K562 (cell line): ENCODE data around the gene RUVBL2. TPM values are rescaled to one million over a fixed set of nuclear protein-coding genes. Genes with fewer than 3 reads are reported as not detected.

Source experiments
- ELF4 ChIP-seq: fragments of 450-650 bp; formaldehyde crosslinking; IDR thresholded peaks from 2 replicates; pipeline ENCODE4 v1.4.0; 2022; ENCODE audit warnings: missing genetic modification characterization
- HDAC3 ChIP-seq: fragments of 450-650 bp; IDR thresholded peaks from 2 replicates; pipeline ENCODE4 v1.6.1; 2018; ENCODE audit warnings: borderline replicate concordance, mild to moderate bottlenecking, moderate library complexity; ENCODE audit not compliant: partially characterized antibody
- HDGF ChIP-seq: fragments of 450-650 bp; IDR thresholded peaks from 2 replicates; pipeline ENCODE4 v1.6.1; 2016
- L3MBTL2 ChIP-seq: fragments of 450-650 bp; IDR thresholded peaks from 2 replicates; pipeline ENCODE4 v1.6.1; 2016; ENCODE audit warnings: mild to moderate bottlenecking, moderate library complexity
- NFRKB ChIP-seq: fragments of 450-650 bp; IDR thresholded peaks from 2 replicates; pipeline ENCODE4 v1.6.1; 2016; ENCODE audit warnings: low read depth
- SMARCA5 ChIP-seq: fragments of 450-650 bp; IDR thresholded peaks from 2 replicates; pipeline ENCODE4 v1.6.1; 2016
- SNIP1 ChIP-seq: fragments of 450-650 bp; IDR thresholded peaks from 2 replicates; pipeline ENCODE4 v1.7.1; 2017; ENCODE audit warnings: low read depth, mild to moderate bottlenecking
- SPI1 ChIP-seq: IDR thresholded peaks from 2 replicates; pipeline ENCODE4 v1.6.1; 2011; ENCODE audit warnings: low read depth, low read length, control low read depth, borderline replicate concordance
- TAF9B ChIP-seq: fragments of 450-650 bp; IDR thresholded peaks from 2 replicates; pipeline ENCODE4 v1.6.1; 2018; ENCODE audit warnings: mild to moderate bottlenecking; ENCODE audit not compliant: partially characterized antibody
- TEAD2 ChIP-seq: fragments of 450-650 bp; IDR thresholded peaks from 2 replicates; pipeline ENCODE4 v1.6.1; 2016; ENCODE audit warnings: missing genetic modification characterization, control low read depth, missing compliant biosample characterization
- ZNF146 ChIP-seq: IDR thresholded peaks from one replicate; pipeline ENCODE4 v1.6.1; 2018; ENCODE audit warnings: missing compliant biosample characterization; ENCODE audit not compliant: unreplicated experiment
- ZNF212 ChIP-seq: fragments of 450-650 bp; formaldehyde crosslinking; IDR thresholded peaks from 2 replicates; pipeline ENCODE4 v1.4.0; 2020; ENCODE audit warnings: mild to moderate bottlenecking
- ZNF24 ChIP-seq: fragments of 450-650 bp; IDR thresholded peaks from 2 replicates; pipeline ENCODE4 v1.6.1; 2016
- ZNF354B ChIP-seq: fragments of 250-450 bp; sonication (Bioruptor Pico); IDR thresholded peaks from 2 replicates; pipeline ENCODE4 v1.4.0; 2020
- ZNF589 ChIP-seq: fragments of 200-800 bp; sonication (Bioruptor generic); IDR thresholded peaks from 2 replicates; pipeline ENCODE4 v1.6.1; 2016; ENCODE audit warnings: low read depth, missing genetic modification characterization, missing compliant biosample characterization
- ZNF668 ChIP-seq: fragments of 250-450 bp; sonication (Bioruptor Pico); IDR thresholded peaks from 2 replicates; pipeline ENCODE4 v1.8.0; 2022; ENCODE audit warnings: mild to moderate bottlenecking, inconsistent platforms
- polyA plus RNA-seq, 8 experiments: library from polyadenylated mRNA; depleted of rRNA in 4 of 8; stranded (reverse) in 5 of 8; unstranded in 3 of 8; fragments of >200 nt; fragmentation: Nextera tagmentation in 2 of 8; fragmentation: Illumina TruSeq in 1 of 8; extraction: Ambion mirVana in 2 of 8; extraction: Trizol in 1 of 8; gene quantifications; 2 replicates each; pipeline versions ENCODE4 v1.2.1 to v1.2.3, GENCODE V29; 2011 to 2014; ENCODE audit warnings: inconsistent platforms in 1 of 8, missing spikeins in 1 of 8
- total RNA-seq, 7 experiments: library from RNA; depleted of rRNA in 6 of 7; stranded (reverse); fragments of >200 nt in 6 of 7; fragmentation: Illumina TruSeq in 2 of 7; extraction: Trizol in 2 of 7; gene quantifications; 2 replicates each; pipeline versions ENCODE4 v1.2.1 to v1.2.3, GENCODE V29; 2011 to 2021; ENCODE audit warnings: low replicate concordance in 1 of 7
- TF ChIP-seq, protein P1 (sequence below): fragments of 450-650 bp; formaldehyde crosslinking; IDR thresholded peaks from 2 replicates; pipeline ENCODE4 v1.4.0; 2020; ENCODE audit warnings: mild to moderate bottlenecking, moderate library complexity
- TF ChIP-seq, protein P2 (sequence below): fragments of 250-450 bp; sonication (Bioruptor Pico); IDR thresholded peaks from 2 replicates; pipeline ENCODE4 v1.4.0; 2020; ENCODE audit warnings: mild to moderate bottlenecking, moderate library complexity
- TF ChIP-seq, protein P3 (sequence below): sonication (generic); formaldehyde crosslinking; IDR thresholded peaks from 2 replicates; pipeline ENCODE4 v1.8.1; 2022; ENCODE audit warnings: missing genetic modification reagents
- TF ChIP-seq, protein P4 (sequence below): sonication (generic); formaldehyde crosslinking; IDR thresholded peaks from 2 replicates; pipeline ENCODE4 v1.8.0; 2023; ENCODE audit warnings: mild to moderate bottlenecking, missing genetic modification reagents
- TF ChIP-seq, protein P5 (sequence below): fragments of 250-450 bp; sonication (Bioruptor Pico); IDR thresholded peaks from 2 replicates; pipeline ENCODE4 v1.8.0; 2021; ENCODE audit warnings: moderate library complexity, mild to moderate bottlenecking, inconsistent platforms
- TF ChIP-seq, protein P6 (sequence below): sonication (generic); formaldehyde crosslinking; IDR thresholded peaks from 2 replicates; pipeline ENCODE4 v1.9.0; 2022; ENCODE audit warnings: mild to moderate bottlenecking, missing genetic modification reagents

RUVBL2 gene
- total and polyA plus RNA-seq, 9 of the 15 experiments (the other 6 are each of a cell fraction or from before 2014, with no cell fraction given): 71.4 to 453 (median 237) TPM

DNA sequence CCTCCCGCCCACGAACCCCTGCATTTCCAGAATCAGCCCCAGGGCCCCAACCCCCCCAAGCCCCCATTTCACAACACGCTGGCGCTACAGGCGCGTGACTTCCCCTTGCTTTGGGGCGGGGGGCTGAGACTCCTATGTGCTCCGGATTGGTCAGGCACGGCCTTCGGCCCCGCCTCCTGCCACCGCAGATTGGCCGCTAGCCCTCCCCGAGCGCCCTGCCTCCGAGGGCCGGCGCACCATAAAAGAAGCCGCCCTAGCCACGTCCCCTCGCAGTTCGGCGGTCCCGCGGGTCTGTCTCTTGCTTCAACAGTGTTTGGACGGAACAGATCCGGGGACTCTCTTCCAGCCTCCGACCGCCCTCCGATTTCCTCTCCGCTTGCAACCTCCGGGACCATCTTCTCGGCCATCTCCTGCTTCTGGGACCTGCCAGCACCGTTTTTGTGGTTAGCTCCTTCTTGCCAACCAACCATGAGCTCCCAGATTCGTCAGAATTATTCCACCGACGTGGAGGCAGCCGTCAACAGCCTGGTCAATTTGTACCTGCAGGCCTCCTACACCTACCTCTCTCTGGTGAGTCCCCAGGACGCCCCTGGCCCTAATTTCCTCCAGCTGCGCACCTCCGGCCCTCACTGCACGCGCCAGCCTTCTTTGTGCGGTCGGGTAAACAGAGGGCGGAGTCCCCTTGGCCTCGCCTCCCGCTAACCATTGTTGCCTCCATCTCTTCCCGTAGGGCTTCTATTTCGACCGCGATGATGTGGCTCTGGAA lies 28.5 kb upstream of the RUVBL2 start, which contains the start of gene FTL (continued):
- TF ChIP-seq, protein P1, sequence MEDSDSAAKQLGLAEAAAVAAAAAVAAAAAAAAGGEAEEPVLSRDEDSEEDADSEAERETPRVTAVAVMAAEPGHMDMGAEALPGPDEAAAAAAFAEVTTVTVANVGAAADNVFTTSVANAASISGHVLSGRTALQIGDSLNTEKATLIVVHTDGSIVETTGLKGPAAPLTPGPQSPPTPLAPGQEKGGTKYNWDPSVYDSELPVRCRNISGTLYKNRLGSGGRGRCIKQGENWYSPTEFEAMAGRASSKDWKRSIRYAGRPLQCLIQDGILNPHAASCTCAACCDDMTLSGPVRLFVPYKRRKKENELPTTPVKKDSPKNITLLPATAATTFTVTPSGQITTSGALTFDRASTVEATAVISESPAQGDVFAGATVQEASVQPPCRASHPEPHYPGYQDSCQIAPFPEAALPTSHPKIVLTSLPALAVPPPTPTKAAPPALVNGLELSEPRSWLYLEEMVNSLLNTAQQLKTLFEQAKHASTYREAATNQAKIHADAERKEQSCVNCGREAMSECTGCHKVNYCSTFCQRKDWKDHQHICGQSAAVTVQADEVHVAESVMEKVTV (CRISPR knock-in tag): peak; percentile 39; the same call in 1 of the 2 replicates
- TF ChIP-seq, protein P2, sequence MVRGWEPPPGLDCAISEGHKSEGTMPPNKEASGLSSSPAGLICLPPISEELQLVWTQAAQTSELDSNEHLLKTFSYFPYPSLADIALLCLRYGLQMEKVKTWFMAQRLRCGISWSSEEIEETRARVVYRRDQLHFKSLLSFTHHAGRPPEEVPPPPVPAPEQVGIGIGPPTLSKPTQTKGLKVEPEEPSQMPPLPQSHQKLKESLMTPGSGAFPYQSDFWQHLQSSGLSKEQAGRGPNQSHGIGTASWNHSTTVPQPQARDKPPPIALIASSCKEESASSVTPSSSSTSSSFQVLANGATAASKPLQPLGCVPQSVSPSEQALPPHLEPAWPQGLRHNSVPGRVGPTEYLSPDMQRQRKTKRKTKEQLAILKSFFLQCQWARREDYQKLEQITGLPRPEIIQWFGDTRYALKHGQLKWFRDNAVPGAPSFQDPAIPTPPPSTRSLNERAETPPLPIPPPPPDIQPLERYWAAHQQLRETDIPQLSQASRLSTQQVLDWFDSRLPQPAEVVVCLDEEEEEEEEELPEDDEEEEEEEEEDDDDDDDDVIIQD: no peak
- TF ChIP-seq ZNF589 (0 out of 2 replicates have a peak, but pooled peaks have one; percentile 3), ZNF24 (no peak; the same call in 1 of the 2 replicates), NFRKB (no peak; the same call in 1 of the 2 replicates), L3MBTL2 (peak; percentile 14; the same call in 1 of the 2 replicates), HDAC3 (peak; percentile 32), TEAD2 (tag) (no peak), ELF4 (CRISPR knock-in tag) (0 out of 2 replicates have a peak, but pooled peaks have one; percentile 51), SNIP1 (no peak), SPI1 (peak; percentile 6; the same call in 1 of the 2 replicates), ZNF668 (CRISPR knock-in tag) (no peak), TAF9B (peak; percentile 96), ZNF354B (CRISPR knock-in tag) (no peak), SMARCA5 (no peak), ZNF212 (CRISPR knock-in tag) (no peak), HDGF (no peak), ZNF146 (no peak)
- TF ChIP-seq, protein P3, sequence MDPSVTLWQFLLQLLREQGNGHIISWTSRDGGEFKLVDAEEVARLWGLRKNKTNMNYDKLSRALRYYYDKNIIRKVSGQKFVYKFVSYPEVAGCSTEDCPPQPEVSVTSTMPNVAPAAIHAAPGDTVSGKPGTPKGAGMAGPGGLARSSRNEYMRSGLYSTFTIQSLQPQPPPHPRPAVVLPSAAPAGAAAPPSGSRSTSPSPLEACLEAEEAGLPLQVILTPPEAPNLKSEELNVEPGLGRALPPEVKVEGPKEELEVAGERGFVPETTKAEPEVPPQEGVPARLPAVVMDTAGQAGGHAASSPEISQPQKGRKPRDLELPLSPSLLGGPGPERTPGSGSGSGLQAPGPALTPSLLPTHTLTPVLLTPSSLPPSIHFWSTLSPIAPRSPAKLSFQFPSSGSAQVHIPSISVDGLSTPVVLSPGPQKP: no peak
- TF ChIP-seq, protein P4, sequence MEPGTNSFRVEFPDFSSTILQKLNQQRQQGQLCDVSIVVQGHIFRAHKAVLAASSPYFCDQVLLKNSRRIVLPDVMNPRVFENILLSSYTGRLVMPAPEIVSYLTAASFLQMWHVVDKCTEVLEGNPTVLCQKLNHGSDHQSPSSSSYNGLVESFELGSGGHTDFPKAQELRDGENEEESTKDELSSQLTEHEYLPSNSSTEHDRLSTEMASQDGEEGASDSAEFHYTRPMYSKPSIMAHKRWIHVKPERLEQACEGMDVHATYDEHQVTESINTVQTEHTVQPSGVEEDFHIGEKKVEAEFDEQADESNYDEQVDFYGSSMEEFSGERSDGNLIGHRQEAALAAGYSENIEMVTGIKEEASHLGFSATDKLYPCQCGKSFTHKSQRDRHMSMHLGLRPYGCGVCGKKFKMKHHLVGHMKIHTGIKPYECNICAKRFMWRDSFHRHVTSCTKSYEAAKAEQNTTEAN (CRISPR knock-in tag): no peak
- TF ChIP-seq, protein P5, sequence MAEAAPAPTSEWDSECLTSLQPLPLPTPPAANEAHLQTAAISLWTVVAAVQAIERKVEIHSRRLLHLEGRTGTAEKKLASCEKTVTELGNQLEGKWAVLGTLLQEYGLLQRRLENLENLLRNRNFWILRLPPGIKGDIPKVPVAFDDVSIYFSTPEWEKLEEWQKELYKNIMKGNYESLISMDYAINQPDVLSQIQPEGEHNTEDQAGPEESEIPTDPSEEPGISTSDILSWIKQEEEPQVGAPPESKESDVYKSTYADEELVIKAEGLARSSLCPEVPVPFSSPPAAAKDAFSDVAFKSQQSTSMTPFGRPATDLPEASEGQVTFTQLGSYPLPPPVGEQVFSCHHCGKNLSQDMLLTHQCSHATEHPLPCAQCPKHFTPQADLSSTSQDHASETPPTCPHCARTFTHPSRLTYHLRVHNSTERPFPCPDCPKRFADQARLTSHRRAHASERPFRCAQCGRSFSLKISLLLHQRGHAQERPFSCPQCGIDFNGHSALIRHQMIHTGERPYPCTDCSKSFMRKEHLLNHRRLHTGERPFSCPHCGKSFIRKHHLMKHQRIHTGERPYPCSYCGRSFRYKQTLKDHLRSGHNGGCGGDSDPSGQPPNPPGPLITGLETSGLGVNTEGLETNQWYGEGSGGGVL (CRISPR knock-in tag): no peak
- TF ChIP-seq, protein P6, sequence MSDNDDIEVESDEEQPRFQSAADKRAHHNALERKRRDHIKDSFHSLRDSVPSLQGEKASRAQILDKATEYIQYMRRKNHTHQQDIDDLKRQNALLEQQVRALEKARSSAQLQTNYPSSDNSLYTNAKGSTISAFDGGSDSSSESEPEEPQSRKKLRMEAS (CRISPR knock-in tag): no peak; the same call in 1 of the 2 replicates
